ENCODE measurements around the gene MPO.

MPO gene, protein sequence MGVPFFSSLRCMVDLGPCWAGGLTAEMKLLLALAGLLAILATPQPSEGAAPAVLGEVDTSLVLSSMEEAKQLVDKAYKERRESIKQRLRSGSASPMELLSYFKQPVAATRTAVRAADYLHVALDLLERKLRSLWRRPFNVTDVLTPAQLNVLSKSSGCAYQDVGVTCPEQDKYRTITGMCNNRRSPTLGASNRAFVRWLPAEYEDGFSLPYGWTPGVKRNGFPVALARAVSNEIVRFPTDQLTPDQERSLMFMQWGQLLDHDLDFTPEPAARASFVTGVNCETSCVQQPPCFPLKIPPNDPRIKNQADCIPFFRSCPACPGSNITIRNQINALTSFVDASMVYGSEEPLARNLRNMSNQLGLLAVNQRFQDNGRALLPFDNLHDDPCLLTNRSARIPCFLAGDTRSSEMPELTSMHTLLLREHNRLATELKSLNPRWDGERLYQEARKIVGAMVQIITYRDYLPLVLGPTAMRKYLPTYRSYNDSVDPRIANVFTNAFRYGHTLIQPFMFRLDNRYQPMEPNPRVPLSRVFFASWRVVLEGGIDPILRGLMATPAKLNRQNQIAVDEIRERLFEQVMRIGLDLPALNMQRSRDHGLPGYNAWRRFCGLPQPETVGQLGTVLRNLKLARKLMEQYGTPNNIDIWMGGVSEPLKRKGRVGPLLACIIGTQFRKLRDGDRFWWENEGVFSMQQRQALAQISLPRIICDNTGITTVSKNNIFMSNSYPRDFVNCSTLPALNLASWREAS

GRCh38 chr17:58280480-58281217 is at the start of gene MPO:
Gene MPO, minus strand, starts transcription at chr17:58280935. Its CDS starts 177 bp downstream, at chr17:58280758.
- DNase-seq (ENCODE audit: low read depth in 1 of 2, low spot score in 1 of 2) = no peak

- peak in 1 of 2 donors; percentile 76 for DNase-seq (ENCODE audit: low read depth in 1 of 2, low spot score in 1 of 2)
Measured at GRCh38 chr17:58329810-58330537, 49.2 kb upstream of the MPO start.

DNA sequence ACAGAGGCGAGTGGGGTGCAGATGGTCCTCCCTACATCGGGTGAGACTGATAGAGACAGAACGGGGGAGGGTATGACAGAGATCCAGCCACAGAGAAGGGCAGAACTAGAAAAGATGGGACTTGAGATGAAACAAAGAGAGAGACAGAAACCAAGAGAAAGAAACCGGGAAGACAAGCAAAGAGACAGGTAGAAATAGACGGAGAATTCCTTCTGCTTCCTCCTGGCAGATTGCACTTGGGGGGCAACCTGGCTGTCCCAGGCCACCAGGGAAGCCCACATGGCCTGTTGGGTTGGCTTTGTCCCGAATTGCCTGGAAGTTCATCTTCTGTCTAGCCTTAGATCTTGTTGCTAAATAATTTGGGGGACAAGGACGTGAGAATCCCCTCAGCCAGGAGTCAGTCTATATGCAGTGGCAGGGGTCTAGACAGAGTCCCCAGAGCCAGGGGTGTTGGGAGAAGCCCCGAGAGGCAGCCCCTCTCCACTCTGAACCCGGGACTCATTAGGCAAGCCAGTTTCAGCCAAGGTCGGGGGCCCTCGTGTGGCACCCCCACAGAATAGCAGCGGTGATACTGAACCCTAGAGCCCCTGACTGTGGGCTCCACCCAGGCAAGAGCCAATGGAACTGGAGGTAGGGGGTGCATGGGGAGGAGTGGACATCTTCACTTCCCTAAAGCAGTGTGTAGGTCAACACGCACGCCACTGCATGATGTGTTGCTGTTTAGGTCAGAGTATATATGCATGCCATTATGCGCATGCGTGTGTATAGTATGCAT is 48.5 kb upstream of the MPO start:
- peak; percentile 77 to 93 for DNase-seq (ENCODE audit: low read depth in 1 of 2, low spot score in 1 of 2)

DNA sequence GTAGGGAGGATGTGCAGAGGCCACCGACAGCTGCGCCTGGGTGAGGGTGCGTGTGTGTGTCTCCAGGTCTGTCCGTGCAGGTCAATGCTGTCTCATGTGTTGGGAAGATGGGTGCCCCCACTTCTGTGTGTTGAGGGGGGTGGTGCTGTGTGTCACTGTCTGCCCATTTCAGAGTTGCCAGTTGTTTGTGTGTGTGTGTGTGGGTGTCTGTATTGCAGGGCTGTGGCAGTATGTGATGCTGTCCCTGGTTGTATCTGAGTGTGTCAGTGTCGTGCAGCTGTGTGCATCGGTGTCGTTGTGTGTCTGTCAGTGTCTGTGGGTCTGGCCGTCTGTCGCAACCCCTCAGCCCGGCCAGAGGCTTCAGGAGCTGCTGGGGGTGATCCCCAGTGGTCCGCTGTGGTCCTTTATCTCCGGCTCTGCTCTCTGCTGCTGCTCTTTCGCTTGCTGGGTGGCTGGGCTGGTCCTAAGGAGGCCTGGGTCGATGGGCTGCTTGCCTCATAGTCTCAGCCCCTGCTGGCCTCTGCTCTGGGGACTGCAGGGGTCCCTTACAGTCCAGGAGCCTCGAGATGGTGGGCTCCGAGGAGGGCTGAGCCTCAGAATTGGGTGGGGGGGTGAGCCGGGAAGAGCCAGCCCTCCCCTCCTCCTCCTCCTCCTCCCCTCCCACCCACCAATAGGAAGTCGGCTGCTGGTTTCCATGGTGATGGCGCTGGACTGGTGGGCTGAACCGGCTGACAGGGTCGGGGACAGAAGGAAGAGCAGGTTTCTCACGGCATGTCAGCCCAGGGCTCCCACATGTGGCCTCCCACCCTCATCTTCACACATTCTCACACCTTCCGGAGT is 47.7 kb upstream of the MPO start, which contains the start of gene TSPOAP1:
TSPOAP1 (minus strand) TSS at position 601 of the 840 bp plus-strand sequence. CDS start 875 bp downstream, outside the sequence.
- peak; percentile 82 to 88 for DNase-seq (ENCODE audit: low read depth in 1 of 2, low spot score in 1 of 2)

GRCh38 chr17:58327363-58328194 is 46.8 kb upstream of the MPO start:
- DNase-seq (ENCODE audit: low read depth in 1 of 2, low spot score in 1 of 2) = no peak

DNA sequence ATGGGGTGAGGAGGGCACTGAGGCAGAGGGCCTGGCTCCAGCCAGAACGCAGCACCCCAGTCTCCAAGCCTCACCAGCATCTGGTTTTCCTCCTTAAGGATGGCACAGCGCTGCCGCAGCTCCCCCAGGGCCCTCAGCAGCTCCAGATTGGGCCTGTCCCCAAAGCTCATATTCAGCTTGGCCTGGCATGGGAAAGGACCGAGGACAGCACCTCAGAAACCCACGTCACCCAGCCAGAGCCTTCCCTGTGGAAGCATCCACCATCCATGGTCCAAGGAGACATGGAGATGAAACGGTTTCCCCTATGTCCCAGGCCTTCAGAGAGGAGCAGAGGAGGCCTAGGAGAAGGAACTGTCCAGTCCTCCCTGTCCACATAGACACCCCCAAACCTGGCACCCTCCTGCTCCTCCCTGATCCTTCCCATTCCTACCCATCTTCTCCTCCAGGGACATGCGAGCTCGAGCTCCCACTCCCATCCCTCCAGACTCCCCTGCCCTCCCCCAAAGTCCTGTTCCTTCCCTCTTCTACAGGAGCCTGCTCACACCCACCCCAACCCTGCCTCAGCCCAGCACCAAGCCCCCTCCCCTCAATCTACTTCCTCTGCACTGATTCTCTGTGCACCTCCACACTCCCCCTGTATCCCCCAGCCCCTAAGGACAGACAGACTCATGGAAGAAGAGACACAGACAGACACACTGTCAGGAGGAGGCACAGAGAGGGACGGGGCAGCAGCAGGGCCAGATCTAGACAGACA is 46.1 kb upstream of the MPO start:
- DNase-seq (ENCODE audit: low read depth in 1 of 2, low spot score in 1 of 2) = no peak

GRCh38 chr17:58325976-58326468 is 45.3 kb upstream of the MPO start:
- no peak for DNase-seq (ENCODE audit: low read depth in 1 of 2, low spot score in 1 of 2)

DNA sequence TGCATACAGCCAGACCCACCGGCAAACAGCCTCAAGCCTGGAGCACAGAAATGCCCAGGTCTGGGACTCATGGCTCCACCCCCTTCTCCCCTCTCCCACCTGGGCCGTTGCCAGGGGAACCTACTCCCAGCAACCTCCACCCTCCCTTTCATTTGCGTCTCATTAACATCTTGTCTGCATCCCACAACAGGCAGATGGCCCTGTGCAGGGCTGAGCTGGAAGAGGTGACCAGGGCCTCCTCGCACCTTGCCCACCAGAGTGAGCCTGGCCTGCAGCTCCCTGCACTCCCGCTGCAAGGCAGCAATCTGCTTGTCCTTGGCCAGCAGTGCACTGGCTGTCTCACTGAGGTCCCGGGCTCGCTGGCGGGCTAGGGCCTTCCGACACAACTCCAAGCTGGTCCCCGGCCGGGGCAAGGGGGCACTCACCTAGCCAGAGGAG is 44.6 kb upstream of the MPO start:
- DNase-seq (ENCODE audit: low read depth in 1 of 2, low spot score in 1 of 2) = no peak

- DNase-seq (ENCODE audit: low read depth in 1 of 2, low spot score in 1 of 2) = no peak
Measured at GRCh38 chr17:58324409-58325288, 43.9 kb upstream of the MPO start.

DNA sequence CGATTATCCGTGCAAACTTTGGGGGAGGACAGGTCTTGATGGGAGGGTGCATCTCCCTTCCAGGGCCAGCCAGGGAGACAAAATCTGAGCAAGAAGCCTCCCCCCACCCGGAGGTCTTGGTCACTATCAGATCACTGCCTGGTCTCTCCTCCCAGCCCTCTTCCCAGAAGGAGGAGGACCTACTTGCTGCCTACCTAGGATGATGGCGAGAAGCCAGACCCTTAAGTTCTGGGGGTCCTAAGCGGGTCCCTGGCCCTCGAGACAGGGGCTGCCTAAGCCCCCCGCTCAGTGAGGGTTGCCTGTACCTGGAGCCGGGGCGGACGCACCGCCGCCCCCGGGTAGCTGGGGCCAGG is 43.3 kb upstream of the MPO start:
- no peak for DNase-seq (ENCODE audit: low read depth in 1 of 2, low spot score in 1 of 2)

DNA sequence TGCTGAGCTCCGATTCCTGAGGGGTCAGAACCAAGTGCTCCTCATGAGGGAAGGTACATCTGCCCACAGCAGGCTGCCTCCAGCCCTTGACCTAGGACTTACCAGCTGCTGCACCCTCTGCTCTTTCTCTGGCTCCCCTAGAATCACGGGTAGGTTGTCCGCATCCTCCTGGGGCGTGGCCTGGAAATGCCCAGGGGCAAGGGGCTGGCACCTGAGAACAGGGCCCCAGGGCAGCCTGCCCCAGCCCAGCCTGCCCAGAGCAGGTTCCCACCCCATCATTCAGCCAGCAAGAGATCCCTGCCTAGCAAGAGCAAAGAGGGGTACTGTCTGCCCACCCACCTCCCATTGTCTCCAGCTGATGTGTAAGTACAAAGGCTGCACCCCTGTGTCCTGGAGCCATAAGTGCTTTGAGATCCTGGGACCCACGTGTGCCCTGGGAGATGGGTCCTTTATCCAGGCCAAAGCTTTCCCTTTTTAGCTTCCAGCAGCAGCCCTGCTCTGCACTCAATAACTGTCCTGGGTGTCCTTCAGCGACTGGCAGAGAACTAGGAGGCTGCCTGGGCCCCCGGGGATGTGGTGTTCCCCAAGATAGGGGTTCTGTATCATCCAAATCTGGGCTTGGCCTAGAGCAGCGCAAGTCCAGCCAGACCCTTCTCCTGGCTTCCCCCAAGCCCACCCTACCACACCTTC is 42.8 kb upstream of the MPO start:
- no peak for DNase-seq (ENCODE audit: low read depth in 1 of 2, low spot score in 1 of 2)

GRCh38 chr17:58322581-58323185 is 41.9 kb upstream of the MPO start:
- no peak for DNase-seq (ENCODE audit: low read depth in 1 of 2, low spot score in 1 of 2)

DNA sequence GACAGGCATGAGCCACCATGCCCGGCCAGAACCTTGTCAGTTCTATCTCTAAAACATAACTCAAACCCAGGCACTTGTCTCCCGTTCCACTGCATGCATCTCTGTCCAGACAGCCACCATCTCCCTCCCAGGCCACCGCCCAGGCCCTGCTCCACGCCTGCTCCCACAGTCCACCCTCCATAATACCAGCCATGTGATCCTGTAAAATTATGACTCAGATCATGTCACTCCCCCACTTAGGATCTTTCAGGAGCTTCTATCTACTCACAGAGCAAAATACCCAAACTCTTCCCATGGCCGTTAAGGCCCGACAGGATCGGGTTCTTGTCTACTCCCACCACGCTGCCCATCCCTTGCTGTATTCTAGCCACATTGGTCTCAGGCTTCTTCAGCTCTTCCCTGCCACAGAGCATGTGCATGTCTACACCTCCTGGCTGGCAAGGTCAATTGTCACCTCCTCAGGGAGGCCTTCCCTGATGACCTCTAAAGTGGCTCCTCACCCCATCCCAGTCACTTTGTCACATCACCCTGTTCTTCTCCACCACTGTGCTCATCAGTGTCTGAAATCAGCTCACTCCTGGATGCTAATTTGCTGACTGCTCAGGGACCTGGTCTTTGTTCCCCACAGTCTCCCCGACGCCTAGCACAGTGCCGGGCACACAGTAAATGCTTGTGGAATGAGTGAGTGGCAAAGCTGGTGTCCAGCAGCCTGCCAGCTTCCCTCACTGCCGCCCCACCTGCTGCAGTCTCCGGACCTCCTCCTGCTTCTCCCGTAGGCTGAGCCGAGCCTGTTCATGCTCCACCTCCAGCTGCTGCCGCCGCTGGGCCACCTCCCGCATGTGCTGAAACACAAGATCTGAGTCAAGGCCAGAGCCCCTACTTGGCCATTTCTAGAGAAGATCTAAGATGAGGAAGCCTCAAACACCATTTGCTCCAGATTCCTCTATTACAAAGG is 41.1 kb upstream of the MPO start:
- no peak for DNase-seq (ENCODE audit: low read depth in 1 of 2, low spot score in 1 of 2)

DNA sequence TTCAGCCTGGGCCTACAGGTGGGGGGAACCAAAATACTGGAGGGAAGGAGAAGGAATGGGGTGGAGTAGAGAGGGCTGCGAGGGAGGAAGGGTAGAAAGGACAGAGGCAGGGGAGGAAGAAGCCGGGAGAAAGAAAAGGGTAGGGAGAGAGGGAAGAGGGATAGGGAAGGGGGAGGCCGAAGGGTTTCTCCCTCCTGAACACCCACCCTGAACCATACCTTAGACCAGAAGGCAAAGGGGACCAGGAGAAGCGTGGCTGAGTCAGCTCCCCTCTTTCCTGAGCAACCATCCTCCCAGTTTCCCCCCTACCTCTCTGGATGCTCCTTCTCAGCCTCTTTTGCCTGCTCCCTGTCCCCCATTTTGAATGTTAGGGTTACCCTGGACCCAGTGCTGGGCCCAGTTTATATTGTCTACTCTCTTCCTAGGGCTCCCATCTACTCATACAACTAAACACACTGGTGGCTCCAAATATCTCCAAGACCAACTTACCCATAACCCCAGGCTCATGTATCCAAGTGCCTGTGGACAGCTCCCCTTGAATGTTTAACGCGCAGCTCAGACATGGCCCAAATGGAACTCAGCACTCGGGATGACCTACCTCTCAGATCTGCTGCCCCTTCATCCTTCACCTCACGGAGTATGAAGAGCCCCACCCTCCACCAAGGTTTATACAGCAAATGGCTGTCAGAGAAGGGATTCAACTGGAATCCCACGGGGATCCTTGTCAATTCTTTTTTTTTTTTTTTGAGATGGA is 40.0 kb upstream of the MPO start:
- DNase-seq (ENCODE audit: low read depth in 1 of 2, low spot score in 1 of 2) = no peak
